Psoas muscle (tissue), 8 donors: ENCODE measurements around the gene DNAL1. TPM values are rescaled to one million over a fixed set of nuclear protein-coding genes. Genes with fewer than 3 reads are reported as not detected.

ENCODE experiments used
- ATAC-seq, 4 donors: fragments of 200-7000 bp; cut with Tn5 transposase; one replicate each; pipeline ENCODE4 v1.9.1; 2020; ENCODE audit warnings: moderate library complexity in 3 of 4, mild to moderate bottlenecking in 2 of 4
- DNase-seq, 2 donors: peaks; one replicate each; pipeline ENCODE4 v3.0.0-alpha.2; 2020
- H3K27ac ChIP-seq: fragments of 200-600 bp; one replicate; pipeline ENCODE4 v1.8.0; 2022
- H3K27me3 ChIP-seq, 3 donors: fragments of 200-600 bp in 1 of 3; one replicate each; pipeline versions ENCODE4 v1.6.1 to v1.8.0; 2013 to 2022; ENCODE audit warnings: low read length in 2 of 3, mild to moderate bottlenecking in 2 of 3, moderate library complexity in 1 of 3; ENCODE audit not compliant: insufficient read depth in 3 of 3
- H3K36me3 ChIP-seq, 2 donors: fragments of 200-600 bp in 1 of 2; one replicate each; pipeline versions ENCODE4 v1.6.1 to v1.8.0; 2013 to 2022; ENCODE audit warnings: low read depth in 1 of 2, mild to moderate bottlenecking in 1 of 2, moderate library complexity in 1 of 2; ENCODE audit not compliant: insufficient read depth in 1 of 2
- H3K4me1 ChIP-seq: fragments of 200-600 bp; one replicate; pipeline ENCODE4 v1.8.0; 2022
- H3K4me3 ChIP-seq: fragments of 200-600 bp; one replicate; pipeline ENCODE4 v1.8.0; 2022; ENCODE audit warnings: mild to moderate bottlenecking
- H3K9me3 ChIP-seq: fragments of 200-600 bp; one replicate; pipeline ENCODE4 v1.8.0; 2022
- WGBS, 3 donors: extraction: QIAGEN DNeasy Blood & Tissue Kit; methylation state at CpG; one replicate each; pipeline versions ENCODE4 v1.1.6 to v1.1.7; 2013; 5-methylcytosine and 5-hydroxymethylcytosine counted together
- intact Hi-C, 2 donors: fragments of 100-400 bp; cut with DNase I; formaldehyde crosslinking; loops; one replicate each; pipeline versions ENCODE4 v1.11.0 to v1.14.2; 2022
- polyA plus RNA-seq, 3 donors: library from polyadenylated mRNA; stranded (reverse); fragments of 200-250 nt; gene quantifications; one replicate each; pipeline ENCODE4 v1.2.3, GENCODE V29; 2013
- total RNA-seq, 4 donors: library from RNA; stranded (reverse); fragmentation: NEBNext Ultra II Directional in 2 of 4; extraction: Animal tissue kit (Norgen Biotek cat#: 25700) in 2 of 4; gene quantifications; one replicate each; pipeline versions ENCODE4 v1.2.1 to v1.2.4, GENCODE V29; 2021 to 2023
- TF ChIP-seq, protein P1 (sequence below): fragments of 200-600 bp; IDR thresholded peaks from one replicate; pipeline ENCODE4 v1.8.0; 2022; ENCODE audit warnings: antibody characterized with exemption
- donor health status: healthy with polysubstance abuse.
- donor health status: DM: no; HTN: no; CAD: no; lungs with moderate emphysema.
- donor health status: Bipolar disorder and iron deficiency.
- donor health status: healthy.
- donor health status: DM: yes; HTN: yes; CAD: no.
- donor health status: DM: no; HTN: no; CAD: no.
- donor health status: DM: no; HTN: no; CAD: no.
- donor health status: DM: yes; HTN: yes; CAD: no.

DNAL1 gene
- total and polyA plus RNA-seq, 7 donors, result 4.3 to 20.0 (median 6.4) TPM

DNA sequence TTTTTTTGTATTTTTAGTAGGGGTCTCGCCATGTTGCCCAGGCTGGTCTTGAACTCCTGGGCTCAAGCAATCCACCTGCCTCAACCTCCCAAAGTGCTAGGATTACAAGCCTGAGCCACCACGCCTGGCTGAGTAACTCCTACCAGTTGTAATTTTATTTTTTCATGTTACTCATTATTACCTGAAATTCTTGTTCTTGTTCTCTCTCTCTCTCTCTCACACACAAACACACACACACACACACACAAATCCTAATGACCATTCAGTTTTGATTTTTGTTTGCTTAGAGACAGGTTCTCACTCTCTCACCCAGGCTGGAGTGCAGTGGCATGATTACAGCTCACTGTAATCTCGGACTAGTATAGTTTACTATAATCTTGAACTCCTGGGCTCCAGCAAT lies 30.2 kb downstream of the DNAL1 start:
- no peaks in the 10 kb centered on the region for H3K4me1 ChIP-seq
- peaks cover 3 to 20% of the 10 kb centered on the region in 2 donors for H3K36me3 ChIP-seq
- TF ChIP-seq, protein P1, sequence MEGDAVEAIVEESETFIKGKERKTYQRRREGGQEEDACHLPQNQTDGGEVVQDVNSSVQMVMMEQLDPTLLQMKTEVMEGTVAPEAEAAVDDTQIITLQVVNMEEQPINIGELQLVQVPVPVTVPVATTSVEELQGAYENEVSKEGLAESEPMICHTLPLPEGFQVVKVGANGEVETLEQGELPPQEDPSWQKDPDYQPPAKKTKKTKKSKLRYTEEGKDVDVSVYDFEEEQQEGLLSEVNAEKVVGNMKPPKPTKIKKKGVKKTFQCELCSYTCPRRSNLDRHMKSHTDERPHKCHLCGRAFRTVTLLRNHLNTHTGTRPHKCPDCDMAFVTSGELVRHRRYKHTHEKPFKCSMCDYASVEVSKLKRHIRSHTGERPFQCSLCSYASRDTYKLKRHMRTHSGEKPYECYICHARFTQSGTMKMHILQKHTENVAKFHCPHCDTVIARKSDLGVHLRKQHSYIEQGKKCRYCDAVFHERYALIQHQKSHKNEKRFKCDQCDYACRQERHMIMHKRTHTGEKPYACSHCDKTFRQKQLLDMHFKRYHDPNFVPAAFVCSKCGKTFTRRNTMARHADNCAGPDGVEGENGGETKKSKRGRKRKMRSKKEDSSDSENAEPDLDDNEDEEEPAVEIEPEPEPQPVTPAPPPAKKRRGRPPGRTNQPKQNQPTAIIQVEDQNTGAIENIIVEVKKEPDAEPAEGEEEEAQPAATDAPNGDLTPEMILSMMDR, result no peak
- 96 to 98% (median 97%) methylated on average over 3 of the region's 3 CpGs for WGBS, 3 donors
- H3K27ac ChIP-seq, result no peak overlapping the region
- no peak for DNase-seq
- no peaks in the 10 kb centered on the region for H3K27me3 ChIP-seq
- no peak overlapping the region for H3K4me3 ChIP-seq
- intact Hi-C loops, result no loop called here
- H3K9me3 ChIP-seq, result no peaks in the 10 kb centered on the region
- ATAC-seq, result no peak

DNA sequence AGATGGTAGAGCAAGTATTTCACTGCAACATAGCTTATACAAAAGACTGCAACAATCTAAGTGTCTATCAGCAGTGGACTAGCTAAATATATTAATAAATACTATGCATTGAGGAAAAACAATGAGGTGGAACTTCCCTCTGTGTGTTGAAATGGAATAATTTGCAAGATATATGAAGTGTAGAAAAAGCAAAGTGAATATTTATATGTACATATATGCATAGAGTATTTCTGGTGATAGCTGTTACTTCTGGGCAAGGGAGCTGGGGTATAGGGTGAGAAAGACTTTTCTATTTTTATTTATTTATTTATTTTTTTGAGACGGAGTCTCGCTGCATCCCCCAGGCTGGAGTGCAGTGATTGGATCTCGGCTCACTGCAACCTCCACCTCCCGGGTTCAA lies 33.9 kb downstream of the DNAL1 start:
- no peak overlapping the region for H3K4me3 ChIP-seq
- no peak for DNase-seq
- TF ChIP-seq, protein P1, result no peak
- no peak for ATAC-seq
- H3K27ac ChIP-seq, result no peak overlapping the region
- WGBS, 3 donors, result 90 to 97% (median 97%) methylated on average over 4 of the region's 4 CpGs
- no peaks in the 10 kb centered on the region for H3K4me1 ChIP-seq
- intact Hi-C loops, result no loop called here
- H3K9me3 ChIP-seq, result no peaks in the 10 kb centered on the region
- H3K27me3 ChIP-seq, result no peaks in the 10 kb centered on the region
- peaks cover 3 to 5% of the 10 kb centered on the region in 2 donors for H3K36me3 ChIP-seq

DNA sequence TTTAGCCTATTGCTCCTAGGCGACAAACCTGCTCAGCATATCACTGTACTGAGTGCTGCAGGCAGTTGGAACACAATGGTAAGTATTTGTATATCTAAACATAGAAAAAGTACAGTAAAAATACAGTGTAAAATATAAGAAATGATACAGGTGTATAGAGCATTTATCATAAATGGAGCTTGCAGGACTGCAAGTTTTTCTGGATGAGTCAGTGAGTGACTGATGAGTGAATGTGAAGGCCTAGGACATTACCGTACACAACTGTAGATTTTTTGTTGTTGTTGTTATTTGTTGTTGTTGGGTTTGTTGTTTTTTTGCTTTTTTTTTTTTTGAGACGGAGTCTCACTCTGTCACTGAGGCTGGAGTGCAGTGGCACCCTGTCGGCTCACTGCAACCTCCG lies 36.0 kb downstream of the DNAL1 start:
- DNase-seq (no peak), ATAC-seq (no peak)
- TF ChIP-seq, protein P1, result no peak
- H3K4me3 ChIP-seq, result no peak overlapping the region
- H3K4me1 ChIP-seq, result no peaks in the 10 kb centered on the region
- H3K27me3 ChIP-seq, result no peaks in the 10 kb centered on the region
- no peaks in the 10 kb centered on the region for H3K36me3 ChIP-seq
- WGBS, 3 donors, result 95 to 98% (median 98%) methylated on average over 5 of the region's 5 CpGs
- intact Hi-C loops, result no loop called here
- H3K27ac ChIP-seq, result no peak overlapping the region
- no peaks in the 10 kb centered on the region for H3K9me3 ChIP-seq

DNA sequence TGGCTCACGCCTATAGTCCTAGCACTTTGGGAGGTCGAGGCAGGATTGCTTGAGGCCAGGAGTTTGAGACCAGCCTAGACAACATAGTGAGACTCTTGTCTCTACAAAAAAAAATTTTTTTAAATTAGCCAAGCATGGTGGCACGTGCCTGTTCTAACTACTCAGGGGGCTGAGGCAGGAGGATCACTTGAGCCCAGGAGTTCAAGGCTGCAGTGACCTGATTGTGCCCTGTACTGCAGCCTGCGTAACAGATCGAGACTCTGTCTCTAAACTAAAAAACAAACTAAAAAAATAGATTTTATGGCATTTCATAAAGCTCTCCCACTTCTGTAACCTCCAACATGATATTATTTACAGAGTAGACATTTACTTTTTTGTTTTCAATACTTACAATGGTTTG lies 39.8 kb downstream of the DNAL1 start:
- ATAC-seq, result no peak

DNA sequence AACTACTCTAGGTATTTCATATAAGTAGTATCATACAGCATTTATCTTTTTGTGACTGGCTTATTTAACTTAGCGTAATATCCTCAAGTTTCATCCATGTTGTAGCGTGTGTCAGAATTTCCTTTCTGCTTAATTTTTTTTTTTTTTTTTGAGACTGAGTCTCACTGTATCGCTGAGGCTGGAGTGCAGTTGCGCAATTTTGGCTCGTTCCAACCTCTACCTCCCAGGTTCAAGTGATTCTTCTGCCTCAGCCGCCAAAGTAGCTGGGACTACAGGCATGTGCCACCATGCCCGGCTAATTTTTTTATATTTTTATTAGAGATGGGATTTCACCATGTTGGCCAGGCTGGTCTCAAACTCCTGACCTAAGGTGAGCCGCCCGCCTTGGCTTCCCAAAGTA lies 40.5 kb downstream of the DNAL1 start:
- 86 to 93% (median 93%) methylated on average over 9 of the region's 9 CpGs for WGBS, 3 donors
- TF ChIP-seq, protein P1, result no peak
- Histone ChIP-seq H3K36me3 (peaks cover 0 to 22% of the 10 kb centered on the region in 2 donors), H3K27ac (no peak overlapping the region), H3K27me3 (no peaks in the 10 kb centered on the region), H3K4me3 (no peak overlapping the region), H3K9me3 (no peaks in the 10 kb centered on the region), H3K4me1 (no peaks in the 10 kb centered on the region)
- ATAC-seq (no peak), DNase-seq (no peak)
- intact Hi-C loops, result no loop called here

More for the DNA sequence above, 39.8 kb downstream of the DNAL1 start:
- no peaks in the 10 kb centered on the region for H3K9me3 ChIP-seq
- TF ChIP-seq, protein P1, result no peak
- H3K4me1 ChIP-seq, result no peaks in the 10 kb centered on the region
- H3K27me3 ChIP-seq, result no peaks in the 10 kb centered on the region
- no peak overlapping the region for H3K4me3 ChIP-seq
- no peak overlapping the region for H3K27ac ChIP-seq
- no peak for DNase-seq
- H3K36me3 ChIP-seq, result peaks cover 0 to 18% of the 10 kb centered on the region in 2 donors
- WGBS, 3 donors, result 93 to 97% (median 96%) methylated on average over 5 of the region's 5 CpGs
- intact Hi-C loops, result no loop called here
